Liver (tissue), 9 donors: ENCODE measurements around the gene MYOZ1. TPM values are rescaled to one million over a fixed set of nuclear protein-coding genes. Genes with fewer than 3 reads are reported as not detected.

Experiments
- DNase-seq: peaks from one replicate; pipeline ENCODE4 v3.0.0-alpha.2; 2017; ENCODE audit warnings: low spot score
- H3K27ac ChIP-seq, 2 donors: one replicate each; pipeline ENCODE4 v1.7.0; 2013; ENCODE audit warnings: inconsistent platforms in 2 of 2, low read length in 2 of 2, control low read depth in 1 of 2, low read depth in 1 of 2, mild to moderate bottlenecking in 1 of 2
- H3K27me3 ChIP-seq, 4 donors: one replicate each; pipeline versions ENCODE4 v1.6.1 to v1.7.0; 2013; ENCODE audit warnings: low read length in 3 of 4, inconsistent platforms in 1 of 4, mild to moderate bottlenecking in 1 of 4, moderate library complexity in 1 of 4; ENCODE audit not compliant: control insufficient read depth in 4 of 4, insufficient read depth in 4 of 4
- H3K36me3 ChIP-seq, 4 donors: one replicate each; pipeline versions ENCODE4 v1.6.1 to v1.7.0; 2013; ENCODE audit warnings: low read length in 3 of 4, mild to moderate bottlenecking in 3 of 4, low read depth in 1 of 4, moderate library complexity in 1 of 4; ENCODE audit not compliant: control insufficient read depth in 4 of 4, insufficient read depth in 3 of 4
- H3K4me1 ChIP-seq, 4 donors: one replicate each; pipeline versions ENCODE4 v1.6.1 to v1.7.0; 2013; ENCODE audit warnings: low read length in 3 of 4, mild to moderate bottlenecking in 3 of 4, moderate library complexity in 1 of 4; ENCODE audit not compliant: control insufficient read depth in 4 of 4, insufficient read depth in 4 of 4
- H3K4me3 ChIP-seq, 3 donors: one replicate each; pipeline versions ENCODE4 v1.6.1 to v1.7.0; 2013; ENCODE audit warnings: low read length in 3 of 3, control low read depth in 1 of 3, low read depth in 1 of 3, mild to moderate bottlenecking in 1 of 3
- H3K9ac ChIP-seq, 2 donors: one replicate each; pipeline ENCODE4 v1.7.0; 2013; ENCODE audit warnings: low read length in 2 of 2, mild to moderate bottlenecking in 2 of 2, moderate library complexity in 2 of 2, control low read depth in 1 of 2, low read depth in 1 of 2
- H3K9me3 ChIP-seq, 4 donors: one replicate each; pipeline versions ENCODE4 v1.6.1 to v1.7.0; 2013; ENCODE audit warnings: low read length in 3 of 4; ENCODE audit not compliant: control insufficient read depth in 4 of 4
- ATF3 ChIP-seq: IDR thresholded peaks from 2 replicates; pipeline ENCODE4 v1.6.1; 2016; ENCODE audit warnings: antibody characterized with exemption
- FOXA1 ChIP-seq: IDR thresholded peaks from 2 replicates; pipeline ENCODE4 v1.6.1; 2016; ENCODE audit warnings: antibody characterized with exemption
- FOXA2 ChIP-seq: IDR thresholded peaks from 2 replicates; pipeline ENCODE4 v1.6.1; 2016; ENCODE audit warnings: antibody characterized with exemption
- HNF4A ChIP-seq, 2 donors: conservative IDR thresholded peaks; 2 replicates each; pipeline ENCODE4 v1.6.1; 2016; ENCODE audit warnings: antibody characterized with exemption in 2 of 2, mild to moderate bottlenecking in 2 of 2
- JUND ChIP-seq, 2 donors: IDR thresholded peaks; 2 replicates each; pipeline ENCODE4 v1.6.1; 2016; ENCODE audit warnings: antibody characterized with exemption in 2 of 2
- MAX ChIP-seq: IDR thresholded peaks from 2 replicates; pipeline ENCODE4 v1.6.1; 2016; ENCODE audit warnings: antibody characterized with exemption
- NR2F2 ChIP-seq: IDR thresholded peaks from 2 replicates; pipeline ENCODE4 v1.6.1; 2016; ENCODE audit warnings: antibody characterized with exemption
- RAD21 ChIP-seq, 2 donors: IDR thresholded peaks; 2 replicates each; pipeline ENCODE4 v1.6.1; 2016; ENCODE audit warnings: antibody characterized with exemption in 2 of 2, mild to moderate bottlenecking in 2 of 2
- REST ChIP-seq: IDR thresholded peaks from 2 replicates; pipeline ENCODE4 v1.6.1; 2016; ENCODE audit warnings: antibody characterized with exemption, mild to moderate bottlenecking
- RXRA ChIP-seq, 2 donors: IDR thresholded peaks; 2 replicates each; pipeline ENCODE4 v1.6.1; 2017 to 2018; ENCODE audit warnings: antibody characterized with exemption in 2 of 2, mild to moderate bottlenecking in 1 of 2
- SP1 ChIP-seq: IDR thresholded peaks from 2 replicates; pipeline ENCODE4 v1.6.1; 2018; ENCODE audit warnings: antibody characterized with exemption, mild to moderate bottlenecking
- TAF1 ChIP-seq: conservative IDR thresholded peaks from 2 replicates; pipeline ENCODE4 v1.6.1; 2016; ENCODE audit warnings: antibody characterized with exemption, mild to moderate bottlenecking
- YY1 ChIP-seq: IDR thresholded peaks from 2 replicates; pipeline ENCODE4 v1.6.1; 2016; ENCODE audit warnings: antibody characterized with exemption, mild to moderate bottlenecking
- WGBS: extraction: QIAGEN DNeasy Blood & Tissue Kit; methylation state at CpG from one replicate; pipeline ENCODE4 v1.1.7; 2013; 5-methylcytosine and 5-hydroxymethylcytosine counted together
- polyA plus RNA-seq, 2 donors: library from polyadenylated mRNA; stranded (reverse) in 1 of 2; unstranded in 1 of 2; fragments of 200-250 nt in 1 of 2; fragments of >200 nt in 1 of 2; fragmentation: Nextera tagmentation in 1 of 2; extraction: Ambion mirVana in 1 of 2; gene quantifications; one replicate each; pipeline versions ENCODE4 v1.2.1 to v1.2.3, GENCODE V29; 2013 to 2015
- total RNA-seq, 2 donors: library from RNA; depleted of rRNA; stranded (reverse); fragments of >200 nt; gene quantifications; one replicate each; pipeline ENCODE4 v1.2.3, GENCODE V29; 2014
- TF ChIP-seq, protein P1 (sequence below): fragments of 150-350 bp; IDR thresholded peaks from 2 replicates; pipeline ENCODE4 v1.5.1; 2017; ENCODE audit warnings: improper control_type of control experiment, low read depth, low read length; ENCODE audit not compliant: missing input control
- donor health status: healthy.
- donor health status: healthy.
- donor health status: healthy.
- donor health status: healthy.
- donor health status: healthy.

MYOZ1 gene
- total and polyA plus RNA-seq, 4 donors: 0.14 to 0.23 (median 0.17) TPM; not detected in 1

DNA sequence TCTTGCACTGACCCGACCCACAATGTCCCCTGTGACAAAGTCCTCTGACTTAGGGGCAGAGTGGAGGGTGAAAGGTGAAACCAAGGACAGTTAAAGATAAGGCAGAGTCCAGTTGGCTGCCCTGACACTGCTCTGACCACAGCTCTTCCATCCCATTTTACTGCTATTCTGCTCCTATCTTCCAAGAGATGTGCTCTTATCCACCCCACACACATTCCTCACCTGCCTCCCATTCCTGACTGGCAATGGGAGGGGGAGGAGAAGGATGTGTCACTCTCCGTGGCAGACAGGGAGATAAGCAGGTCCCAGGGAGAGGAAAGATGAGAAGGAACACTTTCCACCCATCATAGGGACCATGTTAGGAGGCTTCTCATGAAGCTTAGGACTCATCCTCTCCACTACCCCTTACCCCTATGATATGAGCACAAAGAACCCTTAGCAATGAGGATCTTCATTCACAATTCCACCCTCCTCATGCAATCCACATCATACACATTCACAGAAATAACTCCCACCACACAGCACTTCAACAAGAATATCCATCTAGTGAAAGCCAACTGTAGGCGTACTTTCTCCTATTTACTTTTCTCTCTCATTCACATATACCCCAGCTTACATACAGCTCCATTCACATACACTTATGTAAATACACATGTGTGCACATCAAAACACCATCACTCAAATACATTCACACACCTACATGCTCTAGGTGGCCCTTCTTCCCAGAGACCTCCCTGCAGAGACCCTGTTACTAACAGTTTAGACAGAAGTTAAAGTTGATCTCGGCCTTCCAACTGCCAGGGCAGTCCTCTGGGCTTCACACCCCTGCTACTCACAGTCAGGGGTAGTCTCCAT, 7.9 kb upstream of the MYOZ1 start:
- WGBS: 63% methylated on average over 4 of the region's 4 CpGs
- H3K27ac ChIP-seq: no peak overlapping the region

More for the DNA sequence above, 7.9 kb upstream of the MYOZ1 start:
- DNase-seq: no peak
- Histone ChIP-seq H3K27me3 (no peaks in the 10 kb centered on the region), H3K9me3 (no peaks in the 10 kb centered on the region), H3K36me3 (no peaks in the 10 kb centered on the region), H3K4me1 (peaks cover 0 to 4% (median 3%) of the 10 kb centered on the region in 4 donors), H3K9ac (no peak overlapping the region), H3K4me3 (no peak overlapping the region)
- TF ChIP-seq MAX (no peak), FOXA1 (no peak), RAD21 (IDR thresholded peaks at IDR 0.05) (no peak), REST (no peak), TAF1 (no peak), RXRA (IDR thresholded peaks at IDR 0.05) (peak in 1 of 2 donors; percentile 6), JUND (IDR thresholded peaks at IDR 0.05) (no peak), ATF3 (no peak), YY1 (no peak), NR2F2 (peak; percentile 33), HNF4A (conservative IDR thresholded peaks at IDR 0.05) (peak; percentile 34 to 81), SP1 (no peak), FOXA2 (no peak)
- TF ChIP-seq, protein P1, sequence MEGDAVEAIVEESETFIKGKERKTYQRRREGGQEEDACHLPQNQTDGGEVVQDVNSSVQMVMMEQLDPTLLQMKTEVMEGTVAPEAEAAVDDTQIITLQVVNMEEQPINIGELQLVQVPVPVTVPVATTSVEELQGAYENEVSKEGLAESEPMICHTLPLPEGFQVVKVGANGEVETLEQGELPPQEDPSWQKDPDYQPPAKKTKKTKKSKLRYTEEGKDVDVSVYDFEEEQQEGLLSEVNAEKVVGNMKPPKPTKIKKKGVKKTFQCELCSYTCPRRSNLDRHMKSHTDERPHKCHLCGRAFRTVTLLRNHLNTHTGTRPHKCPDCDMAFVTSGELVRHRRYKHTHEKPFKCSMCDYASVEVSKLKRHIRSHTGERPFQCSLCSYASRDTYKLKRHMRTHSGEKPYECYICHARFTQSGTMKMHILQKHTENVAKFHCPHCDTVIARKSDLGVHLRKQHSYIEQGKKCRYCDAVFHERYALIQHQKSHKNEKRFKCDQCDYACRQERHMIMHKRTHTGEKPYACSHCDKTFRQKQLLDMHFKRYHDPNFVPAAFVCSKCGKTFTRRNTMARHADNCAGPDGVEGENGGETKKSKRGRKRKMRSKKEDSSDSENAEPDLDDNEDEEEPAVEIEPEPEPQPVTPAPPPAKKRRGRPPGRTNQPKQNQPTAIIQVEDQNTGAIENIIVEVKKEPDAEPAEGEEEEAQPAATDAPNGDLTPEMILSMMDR: no peak
